Panc1 (cell line): ENCODE results near the gene PVRIG. TPM values are rescaled to one million over a fixed set of nuclear protein-coding genes. Genes with fewer than 3 reads are reported as not detected.
"Not testable (repeated sequence)": the region's sequence is repeated elsewhere in the genome, so short reads cannot be mapped to it uniquely, and the experiment has no call there.

Source experiments
- ATAC-seq: fragments of 200-7000 bp; cut with Tn5 transposase; 2 replicates; pipeline ENCODE4 v1.9.1; 2020; ENCODE audit warnings: mild to moderate bottlenecking, moderate library complexity
- BruUV-seq: library from RNA; stranded (reverse); fragments of 400-500 nt; replicated peaks from 2 replicates; lab custom pipeline; 2021; lab: Mats Ljungman, UMichigan
- CTCF ChIA-PET: fragments of 300-600 bp; sonication (Branson Sonifier 250); formaldehyde crosslinking; loops from one replicate; lab custom pipeline; 2022; ENCODE audit warnings: antibody characterized with exemption; lab: Charles Lee
- POLR2A ChIA-PET: fragments of 300-600 bp; sonication (Branson Sonifier 250); formaldehyde crosslinking; loops from one replicate; lab custom pipeline; 2022; ENCODE audit warnings: antibody characterized with exemption; lab: Charles Lee
- DNase-seq: peaks from one replicate; pipeline ENCODE4 v3.0.0-alpha.2; 2010; ENCODE audit warnings: low read depth, low spot score
- H3K27ac ChIP-seq: 2 replicates; pipeline ENCODE4 v1.5.1; 2011; ENCODE audit warnings: mild to moderate bottlenecking, low read length, inconsistent platforms
- H3K27me3 ChIP-seq: fragments of 200-500 bp; sonication (Bioruptor generic); 2 replicates; pipeline ENCODE4 v1.6.0; 2014; ENCODE audit warnings: low read length, inconsistent platforms; ENCODE audit not compliant: control insufficient read depth, insufficient read depth
- H3K36me3 ChIP-seq: fragments of 200-500 bp; sonication (Bioruptor generic); 2 replicates; pipeline ENCODE4 v1.5.1; 2014; ENCODE audit warnings: inconsistent platforms, mild to moderate bottlenecking, low read length, moderate library complexity; ENCODE audit not compliant: control insufficient read depth, insufficient read depth
- H3K4me1 ChIP-seq: 2 replicates; pipeline ENCODE4 v1.5.1; 2011; ENCODE audit warnings: inconsistent platforms, mild to moderate bottlenecking, low read length, moderate library complexity; ENCODE audit not compliant: control insufficient read depth, insufficient read depth
- H3K4me3 ChIP-seq, 2 experiments: 2 replicates each; pipeline ENCODE4 v1.5.1; 2011 to 2012; ENCODE audit warnings: low read depth in 2 of 2, low read length in 2 of 2, mild to moderate bottlenecking in 2 of 2, inconsistent platforms in 1 of 2, moderate library complexity in 1 of 2
- H3K9me3 ChIP-seq: fragments of 200-500 bp; sonication (Bioruptor generic); 2 replicates; pipeline ENCODE4 v1.5.1; 2014; ENCODE audit warnings: low read depth, mild to moderate bottlenecking, inconsistent platforms, low read length, moderate library complexity; ENCODE audit not compliant: control insufficient read depth, insufficient read depth
- POLR2AphosphoS5 ChIP-seq: IDR thresholded peaks from 2 replicates; pipeline ENCODE4 v1.6.1; 2012; ENCODE audit warnings: mild to moderate bottlenecking, low read depth, low read length, moderate library complexity
- in situ Hi-C: cut with HindIII; loops from 2 replicates; pipeline ENCODE4 v1.10.0; 2016; ENCODE audit warnings: low sequenced_read_pairs, low pct_unique_long_range_greater_than_20kb
- intact Hi-C: fragments of 100-400 bp; cut with micrococcal nuclease; formaldehyde crosslinking; loops from one replicate; pipeline ENCODE4 v1.10.0; 2022; ENCODE audit not compliant: unreplicated experiment
- total RNA-seq: library from RNA; stranded (reverse); gene quantifications from one replicate; pipeline ENCODE4 v1.2.1, GENCODE V29; 2021; ENCODE audit not compliant: unreplicated experiment
- TF ChIP-seq, protein P1 (sequence below): fragments of 450-650 bp; IDR thresholded peaks from 2 replicates; pipeline ENCODE4 v1.5.1; 2017; ENCODE audit warnings: mild to moderate bottlenecking

Gene PVRIG
- total RNA-seq, 1 experiment from 2014 or later, result not detected

GRCh38 chr7:100177045-100178001 is 42.4 kb upstream of the PVRIG start, which contains the start of the genes GPC2 and STAG3:
TSS of gene GPC2 (minus strand) at chr7:100177381. CDS start at chr7:100177199, 182 bp downstream.
TSS of gene STAG3 (plus strand) at chr7:100177918. CDS start at chr7:100180557, 2,639 bp downstream.
- peaks cover 2% of the 10 kb centered on the region; the same call in 1 of the 2 replicates for H3K36me3 ChIP-seq
- TF ChIP-seq, protein P1, sequence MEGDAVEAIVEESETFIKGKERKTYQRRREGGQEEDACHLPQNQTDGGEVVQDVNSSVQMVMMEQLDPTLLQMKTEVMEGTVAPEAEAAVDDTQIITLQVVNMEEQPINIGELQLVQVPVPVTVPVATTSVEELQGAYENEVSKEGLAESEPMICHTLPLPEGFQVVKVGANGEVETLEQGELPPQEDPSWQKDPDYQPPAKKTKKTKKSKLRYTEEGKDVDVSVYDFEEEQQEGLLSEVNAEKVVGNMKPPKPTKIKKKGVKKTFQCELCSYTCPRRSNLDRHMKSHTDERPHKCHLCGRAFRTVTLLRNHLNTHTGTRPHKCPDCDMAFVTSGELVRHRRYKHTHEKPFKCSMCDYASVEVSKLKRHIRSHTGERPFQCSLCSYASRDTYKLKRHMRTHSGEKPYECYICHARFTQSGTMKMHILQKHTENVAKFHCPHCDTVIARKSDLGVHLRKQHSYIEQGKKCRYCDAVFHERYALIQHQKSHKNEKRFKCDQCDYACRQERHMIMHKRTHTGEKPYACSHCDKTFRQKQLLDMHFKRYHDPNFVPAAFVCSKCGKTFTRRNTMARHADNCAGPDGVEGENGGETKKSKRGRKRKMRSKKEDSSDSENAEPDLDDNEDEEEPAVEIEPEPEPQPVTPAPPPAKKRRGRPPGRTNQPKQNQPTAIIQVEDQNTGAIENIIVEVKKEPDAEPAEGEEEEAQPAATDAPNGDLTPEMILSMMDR, result no peak
- peak; percentile 37; the same call in 1 of the 2 replicates for TF ChIP-seq POLR2AphosphoS5
- in situ Hi-C loops, result no loop called here
- intact Hi-C loops, result no loop called here
- H3K9me3 ChIP-seq, result no peaks in the 10 kb centered on the region
- ATAC-seq, result peak; percentile 93
- no TSS peak for BruUV-seq
- H3K4me1 ChIP-seq, result 0 out of 2 replicates have a peak, but pooled peaks cover 3% of the 10 kb centered on the region
- no peaks in the 10 kb centered on the region for H3K27me3 ChIP-seq
- peak; percentile 80 for DNase-seq
- peak within 1 kb of the TSS; percentile 67 to 87 for H3K4me3 ChIP-seq
- H3K27ac ChIP-seq, result peak within 1 kb of the TSS; percentile 77
- CTCF ChIA-PET, result no interaction called here
- POLR2A ChIA-PET, result interaction anchor here (0.6 kb wide), 1 partner anchor 17 kb away, joined by 3 read pairs; no protein-coding TSS in a partner anchor

DNA sequence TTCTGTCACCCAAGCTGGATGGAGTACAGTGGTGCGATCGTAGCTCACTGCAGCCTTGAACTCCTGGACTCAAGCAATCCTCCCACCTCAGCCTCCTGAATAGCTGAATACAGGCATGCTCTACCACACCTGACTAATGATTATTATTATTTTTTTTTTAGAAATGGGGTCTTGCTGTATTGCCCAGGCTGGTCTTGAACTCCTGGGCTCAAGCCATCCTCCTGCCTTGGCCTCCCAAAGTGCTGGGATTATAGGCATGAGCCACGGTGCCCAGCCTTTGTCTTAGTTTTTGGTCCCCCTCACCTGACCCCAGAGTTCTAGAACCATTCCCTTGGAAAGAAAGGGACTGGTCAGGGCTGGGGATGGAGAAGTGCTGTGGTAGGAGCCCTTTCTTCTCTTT is 39.7 kb upstream of the PVRIG start:
- CTCF ChIA-PET, result interaction anchor here (0.5 kb wide), 1 partner anchor 17 kb away, joined by 5 read pairs; no protein-coding TSS in a partner anchor
- H3K27ac ChIP-seq, intact Hi-C loops, BruUV-seq, H3K9me3 ChIP-seq, DNase-seq, H3K36me3 ChIP-seq, in situ Hi-C loops, ATAC-seq, H3K4me3 ChIP-seq, POLR2A ChIA-PET, H3K4me1 ChIP-seq, H3K27me3 ChIP-seq: not testable (repeated sequence)

DNA sequence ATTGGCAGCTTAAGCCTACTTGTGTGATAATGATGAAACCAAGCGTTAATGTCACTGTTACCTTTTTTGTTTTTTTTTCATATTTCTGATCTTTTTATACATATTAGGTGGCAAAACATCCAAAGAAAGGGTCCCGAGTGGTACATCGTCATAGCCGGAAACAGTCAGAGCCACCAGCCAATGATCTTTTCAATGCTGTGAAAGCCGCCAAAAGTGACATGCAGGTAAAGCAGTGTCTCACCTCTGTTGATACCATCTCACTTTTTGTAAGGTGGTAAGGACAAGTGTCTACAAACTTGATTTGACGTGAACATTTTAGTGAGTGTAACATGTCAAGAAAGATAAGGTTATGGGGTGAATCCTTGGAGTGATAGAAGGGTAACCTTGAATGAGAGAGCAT is 37.1 kb upstream of the PVRIG start:
- H3K27me3 ChIP-seq, H3K4me1 ChIP-seq, H3K36me3 ChIP-seq, ATAC-seq, DNase-seq, H3K27ac ChIP-seq, H3K4me3 ChIP-seq, BruUV-seq, intact Hi-C loops, H3K9me3 ChIP-seq, POLR2A ChIA-PET, in situ Hi-C loops, CTCF ChIA-PET: not testable (repeated sequence)

DNA sequence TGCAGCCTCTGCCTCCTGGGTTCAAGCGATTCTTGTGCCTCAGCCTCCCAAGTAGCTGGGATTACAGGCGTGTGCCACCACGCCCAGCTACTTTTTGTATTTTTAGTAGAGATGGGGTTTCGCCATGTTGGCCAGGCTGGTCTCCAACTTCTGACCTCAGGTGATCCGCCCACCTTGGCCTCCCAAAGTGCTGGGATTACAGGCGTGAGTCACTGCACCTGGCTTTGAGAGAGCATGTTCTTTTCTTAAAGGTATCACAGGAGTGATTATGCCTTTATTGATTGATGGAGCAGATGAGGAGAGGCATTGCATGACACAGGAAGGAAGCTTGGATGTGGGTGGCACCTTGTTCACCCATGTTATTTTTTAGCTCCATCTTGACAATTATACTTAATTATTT is 36.7 kb upstream of the PVRIG start:
- DNase-seq, H3K27me3 ChIP-seq, intact Hi-C loops, CTCF ChIA-PET, H3K4me3 ChIP-seq, H3K4me1 ChIP-seq, ATAC-seq, in situ Hi-C loops, H3K27ac ChIP-seq, BruUV-seq, POLR2A ChIA-PET, H3K36me3 ChIP-seq, H3K9me3 ChIP-seq: not testable (repeated sequence)
